ENCODE data around the gene UCP1.

Gene UCP1

GRCh38 chr4:140529434-140529833, 39.3 kb downstream of the UCP1 start:
- no peak for TF ChIP-seq CTCF (IDR thresholded peaks at IDR 0.05)

- TF ChIP-seq CTCF (IDR thresholded peaks at IDR 0.05), result peak; percentile 90
Observed at GRCh38 chr4:140523857-140524742, 44.7 kb downstream of the UCP1 start, which contains the start of gene ELMOD2. Gene ELMOD2, plus strand, starts transcription at chr4:140524168. Its CDS starts 1,261 bp downstream, at chr4:140525429.

DNA sequence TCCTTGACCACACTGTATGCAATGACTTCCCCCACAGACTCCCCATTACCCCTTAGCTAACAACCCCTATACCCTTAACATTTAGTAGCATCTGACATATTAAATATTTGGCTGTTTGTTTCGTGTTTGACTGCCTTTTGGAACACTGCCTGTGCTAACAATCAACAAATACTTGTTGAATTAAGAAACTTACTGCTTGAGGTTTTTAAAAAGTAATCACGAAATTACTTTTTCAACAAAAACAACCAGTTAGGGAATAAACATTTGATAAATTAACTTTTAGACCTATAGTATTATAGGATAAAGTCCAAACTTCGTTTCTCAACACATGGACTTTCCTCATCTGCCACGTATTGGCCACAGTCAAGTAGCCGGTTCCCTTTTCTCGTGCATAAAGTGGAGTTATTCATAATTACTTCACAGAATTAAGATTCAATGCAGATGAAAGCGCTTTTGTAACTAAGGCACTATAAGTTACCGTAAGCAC, 45.3 kb downstream of the UCP1 start:
- no peak for TF ChIP-seq CTCF (IDR thresholded peaks at IDR 0.05)

- TF ChIP-seq CTCF (IDR thresholded peaks at IDR 0.05), result no peak
Observed at GRCh38 chr4:140515423-140515822, 53.3 kb downstream of the UCP1 start.
